HL-60/S4 (cell line): ENCODE measurements around the gene TRAPPC8.
"Not testable (repeated sequence)": the region's sequence is repeated elsewhere in the genome, so short reads cannot be mapped to it uniquely, and the experiment has no call there.

Source experiments
- in situ Hi-C: fragments of 300-500 bp; cut with MboI; formaldehyde crosslinking; loops from 2 replicates; pipeline ENCODE4 v1.14.3; 2022; ENCODE audit warnings: low sequenced_read_pairs

Gene TRAPPC8

GRCh38 chr18:31801078-31801477 lies 141.8 kb downstream of the TRAPPC8 start:
- in situ Hi-C loops, result no loop called here

GRCh38 chr18:31799257-31799656 lies 143.7 kb downstream of the TRAPPC8 start:
- in situ Hi-C loops, result not testable (repeated sequence)

- in situ Hi-C loops, result no loop called here
Observed at GRCh38 chr18:31798399-31798798, 144.5 kb downstream of the TRAPPC8 start.

GRCh38 chr18:31795747-31796146 lies 147.2 kb downstream of the TRAPPC8 start:
- in situ Hi-C loops, result no loop called here

GRCh38 chr18:31793531-31793930 lies 149.4 kb downstream of the TRAPPC8 start:
- in situ Hi-C loops, result no loop called here

GRCh38 chr18:31792580-31792911 lies 150.4 kb downstream of the TRAPPC8 start:
- in situ Hi-C loops, result no loop called here

GRCh38 chr18:31791817-31792579 lies 150.9 kb downstream of the TRAPPC8 start:
- in situ Hi-C loops, result no loop called here

- in situ Hi-C loops, result no loop called here
Observed at GRCh38 chr18:31789409-31789808, 153.5 kb downstream of the TRAPPC8 start.

- in situ Hi-C loops, result no loop called here
Observed at GRCh38 chr18:31783059-31783458, 159.9 kb downstream of the TRAPPC8 start.
